Thyroid gland (tissue), 4 donors: ENCODE data around the gene ALOXE3. TPM values are rescaled to one million over a fixed set of nuclear protein-coding genes. Genes with fewer than 3 reads are reported as not detected.

Experiments
- DNase-seq, 2 donors: peaks; one replicate each; pipeline ENCODE4 v3.0.0-alpha.2; 2019
- H3K27ac ChIP-seq, 3 donors: fragments of 200-600 bp; sonication (generic); 1 replicate in 2 of 3; 2 replicates in 1 of 3; pipeline ENCODE4 v1.5.1; 2016 to 2019; ENCODE audit warnings: mild to moderate bottlenecking in 1 of 3, moderate library complexity in 1 of 3
- H3K27me3 ChIP-seq: fragments of 200-600 bp; sonication (generic); one replicate; pipeline ENCODE4 v1.5.1; 2019
- H3K36me3 ChIP-seq, 2 donors: fragments of 200-600 bp; sonication (generic); one replicate each; pipeline ENCODE4 v1.5.1; 2016 to 2019
- H3K4me1 ChIP-seq, 2 donors: fragments of 200-600 bp; sonication (generic); one replicate each; pipeline ENCODE4 v1.5.1; 2017 to 2019
- H3K4me3 ChIP-seq, 3 donors: fragments of 200-600 bp; sonication (generic); replicated peaks in 1 of 3; 1 replicate in 2 of 3; 2 replicates in 1 of 3; pipeline ENCODE4 v1.5.1; 2016; ENCODE audit warnings: mild to moderate bottlenecking in 1 of 3
- H3K9me3 ChIP-seq: fragments of 200-600 bp; sonication (generic); one replicate; pipeline ENCODE4 v1.5.1; 2017
- CTCF ChIP-seq, 6 experiments: fragments of 200-600 bp in 3 of 6; fragments of 450-650 bp in 3 of 6; sonication (generic) in 3 of 6; IDR thresholded peaks; one replicate each; pipeline ENCODE4 v1.5.1; 2016 to 2019; ENCODE audit warnings: antibody characterized with exemption in 6 of 6, mild to moderate bottlenecking in 2 of 6, inconsistent platforms in 1 of 6, moderate library complexity in 1 of 6
- POLR2A ChIP-seq, 2 donors: fragments of 450-650 bp; IDR thresholded peaks; one replicate each; pipeline ENCODE4 v1.6.1; 2017; ENCODE audit warnings: antibody characterized with exemption in 2 of 2, mild to moderate bottlenecking in 2 of 2, moderate library complexity in 1 of 2
- WGBS, 2 donors: methylation state at CpG; one replicate each; pipeline ENCODE4 v1.1.5; 2017; 5-methylcytosine and 5-hydroxymethylcytosine counted together
- intact Hi-C: fragments of 100-400 bp; cut with DNase I; formaldehyde crosslinking; loops from one replicate; pipeline ENCODE4 v1.15.1; 2023
- total RNA-seq, 4 donors: library from RNA; depleted of rRNA; stranded (reverse); fragments of >200 nt; gene quantifications; one replicate each; pipeline ENCODE4 v1.2.3, GENCODE V29; 2016

Gene ALOXE3
- total RNA-seq, 4 donors from 2014 or later, result not detected

- intact Hi-C loops, result loop anchor here (10.0 kb wide), 1 partner anchor 296 kb away; no protein-coding TSS in a partner anchor
- Histone ChIP-seq H3K27ac (peak overlapping the region in 2 of 3 donors; percentile 31 to 93), H3K4me1 (peaks cover 19 to 35% of the 10 kb centered on the region in 2 donors), H3K36me3 (peaks cover 66 to 70% of the 10 kb centered on the region in 2 donors), H3K9me3 (no peaks in the 10 kb centered on the region), H3K27me3 (no peaks in the 10 kb centered on the region), H3K4me3 (no peak overlapping the region)
- WGBS, 2 donors, result 91 to 94% methylated on average over 7 of the region's 7 CpGs
- no peak for DNase-seq
- TF ChIP-seq CTCF (IDR thresholded peaks at IDR 0.05) (no peak), POLR2A (IDR thresholded peaks at IDR 0.05) (peak in 1 of 2 donors; percentile 4)
Observed at GRCh38 chr17:8141045-8141444, 22.7 kb upstream of the ALOXE3 start.

GRCh38 chr17:8140065-8141029 lies 22.0 kb upstream of the ALOXE3 start:
- Histone ChIP-seq H3K9me3 (no peaks in the 10 kb centered on the region), H3K27ac (peak overlapping the region in 2 of 3 donors; percentile 50 to 93), H3K4me1 (peaks cover 19 to 35% of the 10 kb centered on the region in 2 donors), H3K27me3 (no peaks in the 10 kb centered on the region), H3K36me3 (peaks cover 59 to 63% of the 10 kb centered on the region in 2 donors), H3K4me3 (no peak overlapping the region)
- WGBS, 2 donors, result 68 to 74% methylated on average over 18 of the region's 18 CpGs
- DNase-seq, result peak; percentile 55 to 60
- no peak for TF ChIP-seq CTCF (IDR thresholded peaks at IDR 0.05)
- no peak for TF ChIP-seq POLR2A (IDR thresholded peaks at IDR 0.05)
- intact Hi-C loops, result loop anchor here (10.0 kb wide), 1 partner anchor 296 kb away; no protein-coding TSS in a partner anchor

GRCh38 chr17:8138672-8139371 lies 20.5 kb upstream of the ALOXE3 start:
- no peaks in the 10 kb centered on the region for H3K27me3 ChIP-seq
- TF ChIP-seq CTCF (IDR thresholded peaks at IDR 0.05) (peak; percentile 77 to 98 (median 87)), POLR2A (IDR thresholded peaks at IDR 0.05) (peak in 1 of 2 donors; percentile 81)
- peak; percentile 95 for DNase-seq
- peaks cover 44 to 47% of the 10 kb centered on the region in 2 donors for H3K36me3 ChIP-seq
- WGBS, 2 donors, result 2 to 3% methylated on average over 31 to 38 of the region's 46 CpGs
- no peak overlapping the region for H3K4me3 ChIP-seq
- intact Hi-C loops, result no loop called here
- peak overlapping the region; percentile 69 to 93 (median 86) for H3K27ac ChIP-seq
- H3K9me3 ChIP-seq, result no peaks in the 10 kb centered on the region
- peaks cover 19 to 35% of the 10 kb centered on the region in 2 donors for H3K4me1 ChIP-seq

- Histone ChIP-seq H3K27ac (peak overlapping the region; percentile 69 to 93 (median 86)), H3K27me3 (no peaks in the 10 kb centered on the region), H3K36me3 (peaks cover 39 to 42% of the 10 kb centered on the region in 2 donors), H3K9me3 (no peaks in the 10 kb centered on the region), H3K4me3 (no peak overlapping the region), H3K4me1 (peaks cover 19 to 35% of the 10 kb centered on the region in 2 donors)
- DNase-seq, result no peak
- intact Hi-C loops, result no loop called here
- 1 to 2% methylated on average over 7 of the region's 7 CpGs for WGBS, 2 donors
- TF ChIP-seq CTCF (IDR thresholded peaks at IDR 0.05), result no peak
- TF ChIP-seq POLR2A (IDR thresholded peaks at IDR 0.05), result no peak
Observed at GRCh38 chr17:8138374-8138671, 20.0 kb upstream of the ALOXE3 start.
